Esophagus squamous epithelium (tissue), 5 donors: ENCODE measurements around the gene NRXN3. TPM values are rescaled to one million over a fixed set of nuclear protein-coding genes. Genes with fewer than 3 reads are reported as not detected.

Source experiments
- DNase-seq: peaks from one replicate; lab custom pipeline; 2025; lab: John Stamatoyannopoulos, UW
- H3K27ac ChIP-seq, 4 donors: fragments of 200-600 bp; sonication (generic); one replicate each; pipeline ENCODE4 v1.5.1; 2016 to 2019; ENCODE audit warnings: mild to moderate bottlenecking in 1 of 4
- H3K27me3 ChIP-seq, 4 donors: fragments of 200-600 bp; sonication (generic); 1 replicate in 3 of 4; 2 replicates in 1 of 4; pipeline versions ENCODE4 v1.5.1 to v1.6.0; 2017 to 2021; ENCODE audit warnings: antibody characterized with exemption in 1 of 4
- H3K36me3 ChIP-seq, 3 donors: fragments of 200-600 bp; sonication (generic); one replicate each; pipeline ENCODE4 v1.5.1; 2016 to 2019
- H3K4me1 ChIP-seq, 3 donors: fragments of 200-600 bp; sonication (generic); one replicate each; pipeline ENCODE4 v1.5.1; 2017 to 2019
- H3K4me3 ChIP-seq, 4 donors: fragments of 200-600 bp; sonication (generic); 1 replicate in 3 of 4; 2 replicates in 1 of 4; pipeline ENCODE4 v1.5.1; 2016 to 2019; ENCODE audit warnings: mild to moderate bottlenecking in 2 of 4, moderate library complexity in 1 of 4
- H3K9me3 ChIP-seq, 3 donors: fragments of 200-600 bp; sonication (generic); one replicate each; pipeline ENCODE4 v1.5.1; 2016 to 2019
- POLR2A ChIP-seq, 4 donors: fragments of 450-650 bp; IDR thresholded peaks; one replicate each; pipeline ENCODE4 v1.6.1; 2017; ENCODE audit warnings: antibody characterized with exemption in 4 of 4, mild to moderate bottlenecking in 4 of 4, moderate library complexity in 3 of 4
- WGBS, 2 donors: methylation state at CpG; one replicate each; pipeline ENCODE4 v1.1.5; 2018; 5-methylcytosine and 5-hydroxymethylcytosine counted together
- intact Hi-C: fragments of 100-400 bp; cut with DNase I; formaldehyde crosslinking; loops from one replicate; pipeline ENCODE4 v1.15.0; 2022
- total RNA-seq, 4 donors: library from RNA; depleted of rRNA; stranded (reverse); fragments of >200 nt; gene quantifications; one replicate each; pipeline ENCODE4 v1.1.0, GENCODE V29; 2016
- TF ChIP-seq, protein P1 (sequence below), 6 experiments: fragments of 450-650 bp in 4 of 6; fragments of 200-600 bp in 2 of 6; sonication (generic) in 2 of 6; IDR thresholded peaks; one replicate each; pipeline ENCODE4 v1.5.1; 2016 to 2019; ENCODE audit warnings: antibody characterized with exemption in 6 of 6, mild to moderate bottlenecking in 4 of 6, moderate library complexity in 4 of 6
- donor health status: DM: yes; HTN: yes; CAD: no.

The NRXN3 gene
- total RNA-seq, 4 donors from 2014 or later = 0.30 to 15.8 (median 1.5) TPM

DNA sequence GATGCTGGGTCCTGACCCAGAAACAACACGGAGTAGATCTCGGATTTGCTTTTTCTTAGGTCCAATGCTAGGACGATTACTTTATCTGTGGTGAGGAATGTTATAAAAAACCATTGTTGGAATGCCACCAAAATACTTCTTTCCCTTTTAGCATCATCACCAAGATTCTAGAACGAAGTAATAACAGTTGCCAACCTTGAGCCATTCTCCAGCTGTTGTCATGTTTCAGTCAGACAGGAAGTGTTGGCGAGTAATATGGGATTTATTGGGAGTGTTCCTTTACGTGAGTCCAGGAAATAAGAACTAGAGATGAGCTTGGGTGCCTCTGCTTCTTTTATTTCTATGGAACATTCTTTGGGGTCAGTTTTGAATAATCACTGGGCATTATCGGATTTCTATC, 1148.2 kb downstream of the NRXN3 start:
- 52 to 59% methylated on average over 7 of the region's 7 CpGs for WGBS, 2 donors
- no peaks in the 10 kb centered on the region for H3K27me3 ChIP-seq
- intact Hi-C loops = no loop called here
- no peak for DNase-seq
- H3K9me3 ChIP-seq = no peaks in the 10 kb centered on the region
- H3K27ac ChIP-seq = no peak overlapping the region
- no peaks in the 10 kb centered on the region for H3K4me1 ChIP-seq
- H3K4me3 ChIP-seq = no peak overlapping the region
- H3K36me3 ChIP-seq = no peaks in the 10 kb centered on the region
- TF ChIP-seq POLR2A (IDR thresholded peaks at IDR 0.05) = no peak
- TF ChIP-seq, protein P1, sequence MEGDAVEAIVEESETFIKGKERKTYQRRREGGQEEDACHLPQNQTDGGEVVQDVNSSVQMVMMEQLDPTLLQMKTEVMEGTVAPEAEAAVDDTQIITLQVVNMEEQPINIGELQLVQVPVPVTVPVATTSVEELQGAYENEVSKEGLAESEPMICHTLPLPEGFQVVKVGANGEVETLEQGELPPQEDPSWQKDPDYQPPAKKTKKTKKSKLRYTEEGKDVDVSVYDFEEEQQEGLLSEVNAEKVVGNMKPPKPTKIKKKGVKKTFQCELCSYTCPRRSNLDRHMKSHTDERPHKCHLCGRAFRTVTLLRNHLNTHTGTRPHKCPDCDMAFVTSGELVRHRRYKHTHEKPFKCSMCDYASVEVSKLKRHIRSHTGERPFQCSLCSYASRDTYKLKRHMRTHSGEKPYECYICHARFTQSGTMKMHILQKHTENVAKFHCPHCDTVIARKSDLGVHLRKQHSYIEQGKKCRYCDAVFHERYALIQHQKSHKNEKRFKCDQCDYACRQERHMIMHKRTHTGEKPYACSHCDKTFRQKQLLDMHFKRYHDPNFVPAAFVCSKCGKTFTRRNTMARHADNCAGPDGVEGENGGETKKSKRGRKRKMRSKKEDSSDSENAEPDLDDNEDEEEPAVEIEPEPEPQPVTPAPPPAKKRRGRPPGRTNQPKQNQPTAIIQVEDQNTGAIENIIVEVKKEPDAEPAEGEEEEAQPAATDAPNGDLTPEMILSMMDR (IDR thresholded peaks at IDR 0.05) = no peak

GRCh38 chr14:79320561-79320960, 1150.4 kb downstream of the NRXN3 start:
- Histone ChIP-seq H3K4me3 (no peak overlapping the region), H3K9me3 (no peaks in the 10 kb centered on the region), H3K27ac (no peak overlapping the region), H3K4me1 (no peaks in the 10 kb centered on the region), H3K36me3 (no peaks in the 10 kb centered on the region), H3K27me3 (no peaks in the 10 kb centered on the region)
- TF ChIP-seq, protein P1 (IDR thresholded peaks at IDR 0.05) = no peak
- TF ChIP-seq POLR2A (IDR thresholded peaks at IDR 0.05) = no peak
- intact Hi-C loops = no loop called here
- 34 to 43% methylated on average over 1 of the region's 1 CpG for WGBS, 2 donors
- no peak for DNase-seq

DNA sequence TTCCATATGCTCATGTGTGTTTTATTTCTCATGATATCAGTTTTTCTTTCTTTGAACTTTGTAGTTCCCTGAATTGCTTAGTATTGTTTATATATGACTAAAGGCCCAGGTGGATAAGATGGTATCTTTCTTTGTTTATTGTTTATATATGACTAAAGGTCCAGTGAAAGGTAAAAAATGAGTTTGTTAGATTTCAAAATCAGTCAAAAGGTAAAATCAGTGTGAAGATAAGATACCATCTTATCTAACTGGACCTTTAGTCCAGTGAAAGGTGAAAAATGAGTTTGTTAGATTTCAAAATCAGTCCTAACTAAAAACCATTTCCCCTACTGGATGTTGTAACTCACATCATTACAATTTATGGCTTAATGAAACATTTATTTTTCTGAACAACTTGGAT, 1150.9 kb downstream of the NRXN3 start:
- DNase-seq = no peak
- TF ChIP-seq, protein P1 (IDR thresholded peaks at IDR 0.05) = no peak
- TF ChIP-seq POLR2A (IDR thresholded peaks at IDR 0.05) = no peak
- H3K27ac ChIP-seq = no peak overlapping the region
- intact Hi-C loops = no loop called here
- no peaks in the 10 kb centered on the region for H3K4me1 ChIP-seq
- H3K9me3 ChIP-seq = no peaks in the 10 kb centered on the region
- H3K4me3 ChIP-seq = no peak overlapping the region
- no peaks in the 10 kb centered on the region for H3K27me3 ChIP-seq
- H3K36me3 ChIP-seq = no peaks in the 10 kb centered on the region

DNA sequence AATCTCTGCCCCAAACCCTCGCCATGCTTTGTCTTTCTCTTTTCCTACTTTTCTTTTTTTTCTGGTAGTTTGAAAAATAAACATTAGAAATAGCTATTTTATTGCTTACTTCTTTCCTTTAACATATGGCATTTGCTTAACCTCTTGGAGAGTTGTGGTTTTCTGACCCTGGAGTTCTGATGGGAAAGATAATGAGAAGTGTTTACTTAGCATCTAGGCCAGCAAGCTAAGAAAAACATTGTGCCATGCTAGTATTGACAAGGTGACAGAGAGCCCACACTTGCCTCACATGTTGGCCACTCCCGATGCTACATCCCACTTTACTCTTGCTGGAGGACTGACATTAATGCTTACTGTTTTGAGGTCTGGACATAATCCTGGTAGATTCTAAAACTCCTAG, 1154.9 kb downstream of the NRXN3 start:
- no peak for TF ChIP-seq POLR2A (IDR thresholded peaks at IDR 0.05)
- TF ChIP-seq, protein P1 (IDR thresholded peaks at IDR 0.05) = no peak
- Histone ChIP-seq H3K36me3 (no peaks in the 10 kb centered on the region), H3K27ac (no peak overlapping the region), H3K4me1 (no peaks in the 10 kb centered on the region), H3K4me3 (no peak overlapping the region), H3K27me3 (no peaks in the 10 kb centered on the region), H3K9me3 (no peaks in the 10 kb centered on the region)
- DNase-seq = no peak
- WGBS, 2 donors = 40 to 44% methylated on average over 2 of the region's 2 CpGs
- intact Hi-C loops = no loop called here

- H3K4me1 ChIP-seq = no peaks in the 10 kb centered on the region
- TF ChIP-seq, protein P1 (IDR thresholded peaks at IDR 0.05) = no peak
- no peak for TF ChIP-seq POLR2A (IDR thresholded peaks at IDR 0.05)
- no peak overlapping the region for H3K4me3 ChIP-seq
- no peaks in the 10 kb centered on the region for H3K27me3 ChIP-seq
- H3K27ac ChIP-seq = no peak overlapping the region
- no peak for DNase-seq
- no peaks in the 10 kb centered on the region for H3K9me3 ChIP-seq
- WGBS, 2 donors = 52 to 66% methylated on average over 3 of the region's 3 CpGs
- no peaks in the 10 kb centered on the region for H3K36me3 ChIP-seq
- intact Hi-C loops = no loop called here
Measured at GRCh38 chr14:79325557-79325956, 1155.4 kb downstream of the NRXN3 start.
